HEK293 (cell line): ENCODE results near the gene PODXL2.

Experiments
- CTCF ChIA-PET: fragments of 350-600 bp; formaldehyde crosslinking; extraction: SDS; loops from one replicate; lab custom pipeline; 2021; ENCODE audit warnings: antibody characterized with exemption; lab: Yijun Ruan, JAX
- POLR2A ChIA-PET: fragments of 300-600 bp; formaldehyde crosslinking; extraction: SDS; loops from one replicate; lab custom pipeline; 2020; ENCODE audit warnings: antibody characterized with exemption, inconsistent platforms; lab: Yijun Ruan, JAX
- H3K27ac ChIP-seq: fragments of 200-500 bp; sonication (Bioruptor generic); 2 replicates; pipeline ENCODE4 v1.5.1; 2014; ENCODE audit warnings: low read depth, low read length, control low read depth, inconsistent platforms; ENCODE audit errors: extremely low read depth
- H3K36me3 ChIP-seq, 2 experiments: fragments of 200-500 bp in 1 of 2; sonication (Bioruptor generic) in 1 of 2; 1 replicate in 1 of 2; 2 replicates in 1 of 2; pipeline ENCODE4 v1.5.1; 2014 to 2017; ENCODE audit warnings: inconsistent platforms in 2 of 2, low read length in 2 of 2; ENCODE audit not compliant: control insufficient read depth in 2 of 2, insufficient read depth in 1 of 2
- H3K4me1 ChIP-seq: fragments of 200-500 bp; sonication (Bioruptor generic); 2 replicates; pipeline ENCODE4 v1.5.1; 2014; ENCODE audit warnings: mild to moderate bottlenecking, low read length, inconsistent platforms; ENCODE audit not compliant: control insufficient read depth, insufficient read depth
- H3K4me3 ChIP-seq: 2 replicates; pipeline ENCODE4 v1.5.1; 2011; ENCODE audit warnings: low read depth, mild to moderate bottlenecking, control low read depth, low read length, moderate library complexity
- H3K9me3 ChIP-seq: fragments of 200-500 bp; sonication (Bioruptor generic); 2 replicates; pipeline ENCODE4 v1.5.1; 2014; ENCODE audit warnings: low read depth, low read length, inconsistent platforms; ENCODE audit not compliant: control insufficient read depth, insufficient read depth
- IKZF3 ChIP-seq: fragments of 450-650 bp; IDR thresholded peaks from 2 replicates; pipeline ENCODE4 v1.5.0; 2018; ENCODE audit warnings: missing biosample characterization, mild to moderate bottlenecking, missing genetic modification characterization, moderate library complexity
- KLF1 ChIP-seq: fragments of 450-650 bp; formaldehyde crosslinking; IDR thresholded peaks from 2 replicates; pipeline ENCODE4 v1.5.1; 2016; ENCODE audit warnings: missing biosample characterization, missing genetic modification characterization
- KLF9 ChIP-seq: fragments of 450-650 bp; formaldehyde crosslinking; IDR thresholded peaks from 2 replicates; pipeline ENCODE4 v1.5.1; 2016; ENCODE audit warnings: missing biosample characterization, missing genetic modification characterization, low read depth
- MYNN ChIP-seq: fragments of 450-650 bp; formaldehyde crosslinking; IDR thresholded peaks from 2 replicates; pipeline ENCODE4 v1.5.1; 2016; ENCODE audit warnings: missing biosample characterization, missing genetic modification characterization, borderline replicate concordance
- OSR2 ChIP-seq: fragments of 450-650 bp; formaldehyde crosslinking; IDR thresholded peaks from 2 replicates; pipeline ENCODE4 v1.5.1; 2016; ENCODE audit warnings: missing biosample characterization, missing genetic modification characterization
- REPIN1 ChIP-seq: fragments of 450-650 bp; formaldehyde crosslinking; IDR thresholded peaks from 2 replicates; pipeline ENCODE4 v1.5.1; 2017; ENCODE audit warnings: missing biosample characterization, missing genetic modification characterization, low read depth
- ZBTB1 ChIP-seq: fragments of 450-650 bp; formaldehyde crosslinking; IDR thresholded peaks from 2 replicates; pipeline ENCODE4 v1.5.1; 2016; ENCODE audit warnings: missing biosample characterization, missing genetic modification characterization
- ZEB2 ChIP-seq: fragments of 450-650 bp; formaldehyde crosslinking; IDR thresholded peaks from 2 replicates; pipeline ENCODE4 v1.5.1; 2016; ENCODE audit warnings: missing biosample characterization, missing genetic modification characterization
- ZIC2 ChIP-seq: fragments of 450-650 bp; formaldehyde crosslinking; IDR thresholded peaks from 2 replicates; pipeline ENCODE4 v1.5.1; 2016; ENCODE audit warnings: missing biosample characterization, missing genetic modification characterization
- ZNF16 ChIP-seq: fragments of 450-650 bp; formaldehyde crosslinking; IDR thresholded peaks from 2 replicates; pipeline ENCODE4 v1.5.1; 2016; ENCODE audit warnings: low read depth, missing biosample characterization, missing genetic modification characterization
- ZNF23 ChIP-seq: fragments of 450-650 bp; formaldehyde crosslinking; IDR thresholded peaks from 2 replicates; pipeline ENCODE4 v1.5.1; 2016; ENCODE audit warnings: missing biosample characterization, missing genetic modification characterization, borderline replicate concordance
- ZNF324 ChIP-seq: fragments of 450-650 bp; formaldehyde crosslinking; IDR thresholded peaks from 2 replicates; pipeline ENCODE4 v1.5.1; 2016; ENCODE audit warnings: missing biosample characterization, missing genetic modification characterization
- ZNF341 ChIP-seq: fragments of 450-650 bp; formaldehyde crosslinking; IDR thresholded peaks from 2 replicates; pipeline ENCODE4; 2016; ENCODE audit warnings: low read depth, missing biosample characterization, missing genetic modification characterization
- ZNF391 ChIP-seq: fragments of 450-650 bp; formaldehyde crosslinking; IDR thresholded peaks from 2 replicates; pipeline ENCODE4 v1.5.1; 2016; ENCODE audit warnings: low read depth, missing biosample characterization, missing genetic modification characterization, borderline replicate concordance
- ZNF555 ChIP-seq: fragments of 450-650 bp; formaldehyde crosslinking; conservative IDR thresholded peaks from 2 replicates; pipeline ENCODE4 v1.5.1; 2017; ENCODE audit warnings: missing biosample characterization, mild to moderate bottlenecking, missing genetic modification characterization, inconsistent platforms
- ZNF571 ChIP-seq: fragments of 450-650 bp; formaldehyde crosslinking; IDR thresholded peaks from 2 replicates; pipeline ENCODE4 v1.5.0; 2017; ENCODE audit warnings: missing biosample characterization, missing genetic modification characterization
- ZNF621 ChIP-seq: fragments of 450-650 bp; formaldehyde crosslinking; IDR thresholded peaks from 2 replicates; pipeline ENCODE4 v1.5.1; 2017; ENCODE audit warnings: missing biosample characterization, missing genetic modification characterization
- ZNF660 ChIP-seq: fragments of 450-650 bp; IDR thresholded peaks from 2 replicates; pipeline ENCODE4 v1.5.1; 2018; ENCODE audit warnings: missing biosample characterization, mild to moderate bottlenecking, missing genetic modification characterization
- ZNF837 ChIP-seq: fragments of 450-650 bp; formaldehyde crosslinking; IDR thresholded peaks from 2 replicates; pipeline ENCODE4 v1.5.1; 2016; ENCODE audit warnings: missing biosample characterization, missing genetic modification characterization
- ZSCAN23 ChIP-seq: fragments of 450-650 bp; formaldehyde crosslinking; IDR thresholded peaks from 2 replicates; pipeline ENCODE4 v1.5.1; 2016; ENCODE audit warnings: missing biosample characterization, missing genetic modification characterization
- TF ChIP-seq, protein P1 (sequence below): fragments of 450-650 bp; formaldehyde crosslinking; IDR thresholded peaks from 2 replicates; pipeline ENCODE4 v1.5.1; 2016; ENCODE audit warnings: missing biosample characterization, missing genetic modification characterization

Gene PODXL2

GRCh38 chr3:127663151-127663550 lies 34.2 kb downstream of the PODXL2 start (continued):
- TF ChIP-seq OSR2 (no peak), ZNF341 (tag by site-specific recombination) (no peak)

DNA sequence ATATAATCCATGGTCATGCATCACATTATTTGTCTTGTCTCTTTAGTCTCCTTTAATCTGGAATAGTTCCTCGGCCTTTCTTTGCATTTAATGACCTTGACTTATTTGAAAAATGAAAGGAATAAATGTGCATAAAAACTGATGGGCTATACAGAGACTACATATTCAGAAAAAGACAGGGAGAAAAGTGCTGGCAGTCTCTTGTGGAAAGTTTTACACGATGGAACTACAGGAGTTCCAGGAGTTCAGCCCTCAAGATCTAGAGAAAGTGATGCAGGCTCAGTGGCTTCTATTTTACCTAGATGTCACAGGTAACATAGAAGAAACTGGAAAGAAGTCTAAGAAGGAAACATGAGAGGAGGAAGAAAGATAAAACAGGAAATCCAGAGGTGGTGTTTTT lies 36.2 kb downstream of the PODXL2 start:
- CTCF ChIA-PET: no interaction called here

DNA sequence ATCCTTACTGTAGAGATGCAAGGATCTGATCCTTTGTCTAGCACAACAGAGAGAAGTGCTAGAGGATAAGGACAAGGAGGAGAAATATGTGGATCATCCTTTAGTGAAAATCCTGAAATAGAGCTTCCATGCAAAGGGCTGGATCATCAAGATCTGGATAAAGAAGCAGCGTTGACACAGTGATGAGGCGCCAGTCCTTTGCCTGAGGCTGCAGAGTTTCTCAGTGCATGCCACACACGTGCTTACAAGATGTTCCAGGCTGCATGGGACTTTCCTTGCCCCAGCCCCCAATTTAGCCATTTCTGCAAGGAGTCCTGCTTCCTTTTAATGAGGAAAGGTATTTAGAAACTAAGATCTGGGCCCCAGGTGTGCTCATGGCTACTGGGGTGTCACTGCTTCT lies 36.6 kb downstream of the PODXL2 start:
- no peak overlapping the region for H3K4me3 ChIP-seq

More for the DNA sequence above, 36.2 kb downstream of the PODXL2 start:
- no peaks in the 10 kb centered on the region for H3K9me3 ChIP-seq
- no peak for TF ChIP-seq KLF9 (tag by site-specific recombination)
- no peak for TF ChIP-seq ZNF16 (tag by site-specific recombination)
- TF ChIP-seq ZNF324 (tag by site-specific recombination): no peak
- TF ChIP-seq ZNF555 (tag by site-specific recombination): no peak
- no peak for TF ChIP-seq ZIC2 (tag by site-specific recombination)
- TF ChIP-seq ZNF571 (tag by site-specific recombination): no peak
- TF ChIP-seq, protein P1, sequence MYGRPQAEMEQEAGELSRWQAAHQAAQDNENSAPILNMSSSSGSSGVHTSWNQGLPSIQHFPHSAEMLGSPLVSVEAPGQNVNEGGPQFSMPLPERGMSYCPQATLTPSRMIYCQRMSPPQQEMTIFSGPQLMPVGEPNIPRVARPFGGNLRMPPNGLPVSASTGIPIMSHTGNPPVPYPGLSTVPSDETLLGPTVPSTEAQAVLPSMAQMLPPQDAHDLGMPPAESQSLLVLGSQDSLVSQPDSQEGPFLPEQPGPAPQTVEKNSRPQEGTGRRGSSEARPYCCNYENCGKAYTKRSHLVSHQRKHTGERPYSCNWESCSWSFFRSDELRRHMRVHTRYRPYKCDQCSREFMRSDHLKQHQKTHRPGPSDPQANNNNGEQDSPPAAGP (tag by site-specific recombination): no peak
- TF ChIP-seq ZNF621 (tag by site-specific recombination): no peak
- no peak overlapping the region for H3K4me3 ChIP-seq
- H3K4me1 ChIP-seq: no peaks in the 10 kb centered on the region
- peaks cover 0 to 40% of the 10 kb centered on the region in 2 experiments; a peak in 2 of 3 replicates for H3K36me3 ChIP-seq
- no peak overlapping the region for H3K27ac ChIP-seq
- POLR2A ChIA-PET: no interaction called here

DNA sequence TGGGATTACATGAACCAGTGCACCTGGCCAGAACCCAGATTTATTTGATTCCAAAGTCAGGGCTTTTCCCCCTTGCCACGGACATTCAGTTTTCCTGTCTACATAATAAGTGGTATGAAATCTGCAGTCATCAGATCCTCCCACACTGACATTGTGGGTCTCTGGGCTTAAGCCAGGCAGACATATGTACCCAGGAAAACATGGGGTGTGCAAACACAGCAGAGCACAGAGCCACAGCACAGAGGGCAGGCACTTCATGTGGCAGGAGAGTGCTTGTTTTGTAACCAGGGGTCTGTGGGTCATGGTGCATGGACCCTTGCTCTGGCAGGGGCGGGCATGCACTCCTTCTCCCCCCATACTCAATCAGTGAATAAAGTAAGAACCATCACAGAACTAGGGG lies 37.7 kb downstream of the PODXL2 start:
- H3K9me3 ChIP-seq: no peaks in the 10 kb centered on the region

More for the DNA sequence above, 36.6 kb downstream of the PODXL2 start:
- TF ChIP-seq ZBTB1 (no peak), ZNF621 (tag by site-specific recombination) (no peak)
- TF ChIP-seq, all 188 proteins: peak for 0
- Histone ChIP-seq H3K9me3 (no peaks in the 10 kb centered on the region), H3K27ac (no peak overlapping the region), H3K4me1 (no peaks in the 10 kb centered on the region), H3K36me3 (peaks cover 0 to 35% of the 10 kb centered on the region in 2 experiments; a peak in 2 of 3 replicates)
- ChIA-PET CTCF (no interaction called here), POLR2A (no interaction called here)

GRCh38 chr3:127667119-127667681 lies 38.2 kb downstream of the PODXL2 start:
- CTCF ChIA-PET: no interaction called here
- TF ChIP-seq ZIC2 (tag by site-specific recombination): 0 out of 2 replicates have a peak, but pooled peaks have one; percentile 18
- no peak for TF ChIP-seq ZNF23 (tag by site-specific recombination)
- POLR2A ChIA-PET: no interaction called here

More for the DNA sequence above, 37.7 kb downstream of the PODXL2 start:
- H3K27ac ChIP-seq: no peak overlapping the region
- CTCF ChIA-PET: no interaction called here
- peaks cover 0 to 25% of the 10 kb centered on the region in 2 experiments; a peak in 2 of 3 replicates for H3K36me3 ChIP-seq
- TF ChIP-seq IKZF3 (tag by site-specific recombination) (no peak), ZEB2 (no peak), MYNN (tag by site-specific recombination) (no peak), ZSCAN23 (tag by site-specific recombination) (no peak), KLF9 (tag by site-specific recombination) (no peak), KLF1 (tag by site-specific recombination) (no peak), REPIN1 (no peak), ZNF660 (no peak), ZNF391 (no peak), ZNF837 (tag by site-specific recombination) (no peak), ZNF23 (tag by site-specific recombination) (no peak)
- no peaks in the 10 kb centered on the region for H3K4me1 ChIP-seq
- POLR2A ChIA-PET: no interaction called here
- H3K4me3 ChIP-seq: no peak overlapping the region

More at GRCh38 chr3:127667119-127667681, 38.2 kb downstream of the PODXL2 start:
- Histone ChIP-seq H3K36me3 (peaks cover 0 to 20% of the 10 kb centered on the region in 2 experiments; a peak in 2 of 3 replicates), H3K27ac (no peak overlapping the region), H3K9me3 (no peaks in the 10 kb centered on the region), H3K4me1 (no peaks in the 10 kb centered on the region), H3K4me3 (no peak overlapping the region)
